ENCODE measurements around the gene ITPRIP. TPM values are rescaled to one million over a fixed set of nuclear protein-coding genes. Genes with fewer than 3 reads are reported as not detected.

The ITPRIP gene
- total RNA-seq, 4 donors from 2014 or later, result 1.8 to 25.1 (median 6.6) TPM

GRCh38 chr10:104342941-104343411 lies 4.7 kb upstream of the ITPRIP start:
- no peaks in the 10 kb centered on the region for H3K27me3 ChIP-seq
- no peak overlapping the region for H3K27ac ChIP-seq
- H3K9me3 ChIP-seq, result no peaks in the 10 kb centered on the region
- peaks cover 5 to 19% (median 17%) of the 10 kb centered on the region in 4 donors for H3K4me1 ChIP-seq
- intact Hi-C loops (cut with DNase I; ENCODE audit: low total_unique reads) (no loop called here), in situ Hi-C loops (cut with MboI; ENCODE audit: low pct_ligation_motif_present in 1 of 4, low pct_unique_long_range_greater_than_20kb in 1 of 4, low sequenced_read_pairs in 3 of 4) (loop anchor here in 1 of 4 donors (10.0 kb wide), 1 partner anchor 48 kb away; no protein-coding TSS in a partner anchor)
- TF ChIP-seq EP300 (IDR thresholded peaks at IDR 0.05; ENCODE audit: low read depth) (no peak), POLR2A (IDR thresholded peaks at IDR 0.05) (no peak), CTCF (IDR thresholded peaks at IDR 0.05) (no peak), POLR2AphosphoS5 (IDR thresholded peaks at IDR 0.05) (no peak)
- H3K36me3 ChIP-seq, result no peaks in the 10 kb centered on the region
- no peak for DNase-seq
- no peak overlapping the region for H3K4me3 ChIP-seq
- WGBS, 2 donors (ENCODE audit: low coverage in 1 of 2), result 77 to 83% methylated on average over 1 to 3 of the region's 3 CpGs

DNA sequence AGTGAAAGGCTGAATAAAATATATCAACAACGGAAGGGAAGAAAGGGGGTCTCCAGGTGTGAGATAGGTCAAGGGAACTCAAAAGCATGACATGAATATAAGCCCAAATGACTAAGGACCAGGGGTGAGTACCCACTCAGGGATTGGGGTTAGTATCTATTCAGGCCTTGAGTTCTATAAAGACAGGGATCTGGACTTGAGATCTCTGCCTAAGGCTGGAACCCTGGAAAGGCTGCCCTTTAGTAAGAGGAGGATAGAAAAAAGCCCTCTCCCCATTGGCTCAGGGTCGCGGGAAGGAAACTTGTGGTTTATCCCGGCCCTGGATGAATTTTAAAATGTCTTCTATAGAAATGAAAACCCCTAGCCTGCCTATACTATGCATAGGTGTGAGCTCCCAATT lies 2.4 kb upstream of the ITPRIP start:
- H3K36me3 ChIP-seq, result no peaks in the 10 kb centered on the region
- H3K4me3 ChIP-seq, result no peak overlapping the region
- no peak for DNase-seq
- in situ Hi-C loops (cut with MboI; ENCODE audit: low pct_ligation_motif_present in 1 of 4, low pct_unique_long_range_greater_than_20kb in 1 of 4, low sequenced_read_pairs in 3 of 4) (loop anchor here in 1 of 4 donors (10.0 kb wide), 1 partner anchor 46 kb away; no protein-coding TSS in a partner anchor), intact Hi-C loops (cut with DNase I; ENCODE audit: low total_unique reads) (no loop called here)
- H3K27me3 ChIP-seq, result no peaks in the 10 kb centered on the region
- peak overlapping the region; percentile 95 to 98 (median 98) for H3K27ac ChIP-seq
- TF ChIP-seq POLR2AphosphoS5 (IDR thresholded peaks at IDR 0.05) (no peak), CTCF (IDR thresholded peaks at IDR 0.05) (no peak), EP300 (IDR thresholded peaks at IDR 0.05; ENCODE audit: low read depth) (no peak), POLR2A (IDR thresholded peaks at IDR 0.05) (no peak)
- peaks cover 5 to 38% (median 27%) of the 10 kb centered on the region in 4 donors for H3K4me1 ChIP-seq
- 81 to 86% methylated on average over 1 to 4 of the region's 4 CpGs for WGBS, 2 donors (ENCODE audit: low coverage in 1 of 2)
- H3K9me3 ChIP-seq, result no peaks in the 10 kb centered on the region

- peaks cover 5 to 44% (median 27%) of the 10 kb centered on the region in 4 donors for H3K4me1 ChIP-seq
- no peaks in the 10 kb centered on the region for H3K36me3 ChIP-seq
- H3K4me3 ChIP-seq, result no peak overlapping the region
- in situ Hi-C loops (cut with MboI; ENCODE audit: low pct_ligation_motif_present in 1 of 4, low pct_unique_long_range_greater_than_20kb in 1 of 4, low sequenced_read_pairs in 3 of 4), result loop anchor here in 1 of 4 donors (10.0 kb wide), 1 partner anchor 45 kb away; no protein-coding TSS in a partner anchor
- TF ChIP-seq POLR2AphosphoS5 (IDR thresholded peaks at IDR 0.05), result no peak
- no peak for TF ChIP-seq POLR2A (IDR thresholded peaks at IDR 0.05)
- DNase-seq, result no peak
- no peaks in the 10 kb centered on the region for H3K27me3 ChIP-seq
- WGBS, 2 donors (ENCODE audit: low coverage in 1 of 2), result 9 to 22% methylated on average over 4 of the region's 4 CpGs
- peak overlapping the region; percentile 95 to 98 (median 98) for H3K27ac ChIP-seq
- no peaks in the 10 kb centered on the region for H3K9me3 ChIP-seq
- intact Hi-C loops (cut with DNase I; ENCODE audit: low total_unique reads), result no loop called here
These were observed 1.9 kb upstream of the ITPRIP start for GRCh38 chr10:104340111-104340526.

- Histone ChIP-seq H3K4me1 (peaks cover 5 to 48% (median 27%) of the 10 kb centered on the region in 4 donors), H3K36me3 (no peaks in the 10 kb centered on the region), H3K27me3 (no peaks in the 10 kb centered on the region), H3K4me3 (peak overlapping the region in 3 of 4 donors; percentile 86 to 96 (median 95)), H3K27ac (peak overlapping the region; percentile 95 to 98 (median 98)), H3K9me3 (no peaks in the 10 kb centered on the region)
- TF ChIP-seq CTCF (IDR thresholded peaks at IDR 0.05) (no peak), POLR2A (IDR thresholded peaks at IDR 0.05) (no peak), EP300 (IDR thresholded peaks at IDR 0.05; ENCODE audit: low read depth) (no peak), POLR2AphosphoS5 (IDR thresholded peaks at IDR 0.05) (no peak)
- WGBS, 2 donors (ENCODE audit: low coverage in 1 of 2), result 13 to 20% methylated on average over 7 to 11 of the region's 11 CpGs
- intact Hi-C loops (cut with DNase I; ENCODE audit: low total_unique reads), result no loop called here
- peak; percentile 43 for DNase-seq
- in situ Hi-C loops (cut with MboI; ENCODE audit: low pct_ligation_motif_present in 1 of 4, low pct_unique_long_range_greater_than_20kb in 1 of 4, low sequenced_read_pairs in 3 of 4), result loop anchor here in 1 of 4 donors (10.0 kb wide), 1 partner anchor 45 kb away; no protein-coding TSS in a partner anchor
These were observed 1.3 kb upstream of the ITPRIP start for GRCh38 chr10:104339469-104340110.
